SK-N-SH (cell line): Measurements from ENCODE around the gene TBC1D21. TPM values are rescaled to one million over a fixed set of nuclear protein-coding genes. Genes with fewer than 3 reads are reported as not detected.

Experiments used
- CTCF ChIA-PET: fragments of 300-600, 350-600 bp; formaldehyde crosslinking; extraction: SDS; loops from one replicate; lab custom pipeline; 2021; lab: Yijun Ruan, JAX
- POLR2A ChIA-PET: fragments of 350-600 bp; sonication (Branson Sonifier 250); formaldehyde crosslinking; extraction: SDS; loops from one replicate; lab custom pipeline; 2020; ENCODE audit warnings: antibody characterized with exemption, inconsistent platforms; lab: Yijun Ruan, JAX
- DNase-seq: peaks from one replicate; pipeline ENCODE4 v3.0.0; 2012
- H2AFZ ChIP-seq: fragments of 200-600 bp; sonication (generic); 2 replicates; pipeline ENCODE4 v1.8.1; 2016; ENCODE audit warnings: antibody characterized with exemption, mild to moderate bottlenecking, low read depth
- H3F3A ChIP-seq: fragments of 200-600 bp; sonication (generic); replicated peaks from 2 replicates; pipeline ENCODE3; 2016; ENCODE audit warnings: antibody characterized with exemption, mild to moderate bottlenecking; ENCODE audit not compliant: insufficient read depth
- H3K27ac ChIP-seq, 2 experiments: fragments of 200-500 bp in 1 of 2; fragments of 200-600 bp in 1 of 2; sonication (Bioruptor generic) in 1 of 2; sonication (generic), shearing (Covaris generic) in 1 of 2; 2 replicates each; pipeline versions ENCODE4 v1.5.1 to v1.6.1; 2014 to 2016; ENCODE audit warnings: low read depth in 2 of 2, inconsistent platforms in 1 of 2, low read length in 1 of 2, mild to moderate bottlenecking in 1 of 2, mixed read lengths in 1 of 2
- H3K27me3 ChIP-seq: fragments of 200-600 bp; sonication (generic), shearing (Covaris generic); 2 replicates; pipeline ENCODE4 v1.6.1; 2016; ENCODE audit warnings: mixed run types; ENCODE audit not compliant: insufficient read depth
- H3K36me3 ChIP-seq, 2 experiments: fragments of 200-500 bp in 1 of 2; fragments of 200-600 bp in 1 of 2; sonication (Bioruptor generic) in 1 of 2; sonication (generic) in 1 of 2; replicated peaks in 1 of 2; 2 replicates each; pipeline versions ENCODE3 to v1.5.1; 2014 to 2016; ENCODE audit warnings: low read length in 1 of 2, mild to moderate bottlenecking in 1 of 2; ENCODE audit not compliant: insufficient read depth in 2 of 2, control insufficient read depth in 1 of 2
- H3K4me1 ChIP-seq, 2 experiments: fragments of 200-500 bp in 1 of 2; fragments of 200-600 bp in 1 of 2; sonication (Bioruptor generic) in 1 of 2; sonication (generic), shearing (Covaris generic) in 1 of 2; 2 replicates each; pipeline versions ENCODE4 v1.5.1 to v1.6.1; 2014 to 2016; ENCODE audit warnings: low read depth in 1 of 2, low read length in 1 of 2, mixed run types in 1 of 2; ENCODE audit not compliant: insufficient read depth in 2 of 2, control insufficient read depth in 1 of 2
- H3K4me2 ChIP-seq: fragments of 200-600 bp; sonication (generic), shearing (Covaris generic); 2 replicates; pipeline ENCODE4 v1.6.1; 2017; ENCODE audit warnings: mixed run types
- H3K4me3 ChIP-seq, 2 experiments: fragments of 200-500 bp in 1 of 2; fragments of 200-600 bp in 1 of 2; sonication (Bioruptor generic) in 1 of 2; sonication (generic), shearing (Covaris generic) in 1 of 2; 2 replicates each; pipeline versions ENCODE4 v1.5.1 to v1.8.1; 2014 to 2016; ENCODE audit warnings: low read depth in 2 of 2, inconsistent platforms in 1 of 2, low read length in 1 of 2, mild to moderate bottlenecking in 1 of 2, mixed read lengths in 1 of 2, moderate library complexity in 1 of 2
- H3K79me2 ChIP-seq: fragments of 200-600 bp; sonication (generic); 2 replicates; pipeline ENCODE4 v1.8.1; 2017; ENCODE audit warnings: mild to moderate bottlenecking; ENCODE audit not compliant: insufficient read depth
- H3K9ac ChIP-seq: fragments of 200-600 bp; sonication (generic); 2 replicates; pipeline ENCODE4 v1.6.1; 2017; ENCODE audit warnings: mixed run types
- H3K9me2 ChIP-seq: fragments of 200-600 bp; sonication (generic); 2 replicates; pipeline ENCODE4 v1.6.1; 2017; ENCODE audit warnings: mixed run types
- H3K9me3 ChIP-seq: fragments of 200-600 bp; sonication (generic); 2 replicates; pipeline ENCODE4 v1.6.1; 2017; ENCODE audit warnings: mixed run types, mild to moderate bottlenecking, moderate library complexity
- H4K20me1 ChIP-seq: fragments of 200-600 bp; sonication (generic); 2 replicates; pipeline ENCODE4 v1.6.1; 2017; ENCODE audit warnings: mild to moderate bottlenecking, mixed run types; ENCODE audit not compliant: insufficient read depth
- CTCF ChIP-seq: fragments of 200-600 bp; sonication (generic); IDR thresholded peaks from 2 replicates; pipeline ENCODE4 v1.6.1; 2017; ENCODE audit warnings: antibody characterized with exemption, mild to moderate bottlenecking, moderate library complexity
- ELF1 ChIP-seq: IDR thresholded peaks from 2 replicates; pipeline ENCODE4 v1.4.0; 2012
- GABPA ChIP-seq: IDR thresholded peaks from 2 replicates; pipeline ENCODE4 v1.4.0; 2012; ENCODE audit warnings: low read depth, mild to moderate bottlenecking
- GATA2 ChIP-seq: sonication (generic); formaldehyde crosslinking; IDR thresholded peaks from 2 replicates; pipeline ENCODE4 v1.5.0; 2020; ENCODE audit warnings: mild to moderate bottlenecking, missing genetic modification reagents
- MXI1 ChIP-seq: IDR thresholded peaks from 2 replicates; pipeline ENCODE4 v1.6.1; 2012; ENCODE audit warnings: mild to moderate bottlenecking, low read depth, low read length, improper control_type of control experiment
- NFIC ChIP-seq: IDR thresholded peaks from 2 replicates; pipeline ENCODE4 v1.4.0; 2012; ENCODE audit warnings: borderline replicate concordance
- NRF1 ChIP-seq: IDR thresholded peaks from 2 replicates; pipeline ENCODE4 v1.6.1; 2012; ENCODE audit warnings: low read depth, mild to moderate bottlenecking, low read length
- POLR2AphosphoS5 ChIP-seq: IDR thresholded peaks from 2 replicates; pipeline ENCODE4 v1.6.1; 2012; ENCODE audit warnings: low read depth, low read length
- SMC3 ChIP-seq: IDR thresholded peaks from 2 replicates; pipeline ENCODE4 v1.6.1; 2012; ENCODE audit warnings: low read depth, low read length, improper control_type of control experiment
- TCF12 ChIP-seq: IDR thresholded peaks from 2 replicates; pipeline ENCODE4 v1.4.0; 2012
- TEAD4 ChIP-seq: IDR thresholded peaks from 2 replicates; pipeline ENCODE4 v1.4.0; 2012; ENCODE audit warnings: mild to moderate bottlenecking, borderline replicate concordance; ENCODE audit not compliant: insufficient read depth
- USF1 ChIP-seq: IDR thresholded peaks from 2 replicates; pipeline ENCODE4 v1.4.0; 2012; ENCODE audit warnings: low read depth, borderline replicate concordance
- YY1 ChIP-seq: IDR thresholded peaks from 2 replicates; pipeline ENCODE4 v1.4.0; 2012; ENCODE audit warnings: low read depth, mild to moderate bottlenecking
- ZBTB33 ChIP-seq: IDR thresholded peaks from 2 replicates; pipeline ENCODE4 v1.4.0; 2012; ENCODE audit warnings: low read depth, borderline replicate concordance
- WGBS: methylation state at CpG from one replicate; pipeline ENCODE4 v1.1.6; 2017; ENCODE audit warnings: low lambda C conversion rate; 5-methylcytosine and 5-hydroxymethylcytosine counted together
- polyA plus RNA-seq, 3 experiments: library from polyadenylated mRNA; depleted of rRNA; stranded (reverse); fragments of >200 nt; gene quantifications; 2 replicates each; pipeline ENCODE4 v1.2.3, GENCODE V29; 2012

Gene TBC1D21
- polyA plus RNA-seq, 1 of the 3 experiments (the other 2 are of a cell fraction), result not detected

GRCh38 chr15:73894133-73894814, 20.9 kb downstream of the TBC1D21 start:
- H3K27ac ChIP-seq, result no peak overlapping the region
- H3K79me2 ChIP-seq, result no peaks in the 10 kb centered on the region
- ChIA-PET POLR2A (no interaction called here), CTCF (interaction anchor here (0.8 to 7.0 kb wide), 12 partner anchors 15 to 285 kb away, joined by 3 to 93 read pairs (median 3); partner anchors contain the start of gene TBC1D21)
- H3K9ac ChIP-seq, result no peak overlapping the region
- no peak overlapping the region for H3K4me2 ChIP-seq
- H2AFZ ChIP-seq, result no peak overlapping the region
- peaks cover 4% of the 10 kb centered on the region for H3F3A ChIP-seq
- no peak for TF ChIP-seq TCF12
- TF ChIP-seq YY1, result no peak
- TF ChIP-seq CTCF, result no peak
- TF ChIP-seq TEAD4, result no peak
- TF ChIP-seq NRF1, result no peak
- TF ChIP-seq GATA2, result no peak
- TF ChIP-seq USF1, result no peak
- no peak for TF ChIP-seq ZBTB33
- TF ChIP-seq GABPA, result no peak
- TF ChIP-seq ELF1, result no peak
- no peak for TF ChIP-seq NFIC
- TF ChIP-seq SMC3, result no peak
- TF ChIP-seq POLR2AphosphoS5, result no peak
- TF ChIP-seq MXI1, result no peak
- H3K27me3 ChIP-seq, result 0 out of 2 replicates have a peak, but pooled peaks cover 3% of the 10 kb centered on the region
- H3K4me3 ChIP-seq, result no peak overlapping the region
- no peaks in the 10 kb centered on the region for H3K9me3 ChIP-seq
- DNase-seq, result no peak
- H4K20me1 ChIP-seq, result no peaks in the 10 kb centered on the region
- H3K36me3 ChIP-seq, result no peaks in the 10 kb centered on the region
- no peaks in the 10 kb centered on the region for H3K9me2 ChIP-seq
- peaks cover 16 to 22% of the 10 kb centered on the region in 2 experiments; a peak in 3 of 4 replicates for H3K4me1 ChIP-seq
- 63% methylated on average over 10 of the region's 12 CpGs for WGBS
